ENCODE measurements around the gene MIER2. TPM values are rescaled to one million over a fixed set of nuclear protein-coding genes. Genes with fewer than 3 reads are reported as not detected.

Gene MIER2
- total RNA-seq, 2 donors from 2014 or later = 18.8 to 25.3 TPM

DNA sequence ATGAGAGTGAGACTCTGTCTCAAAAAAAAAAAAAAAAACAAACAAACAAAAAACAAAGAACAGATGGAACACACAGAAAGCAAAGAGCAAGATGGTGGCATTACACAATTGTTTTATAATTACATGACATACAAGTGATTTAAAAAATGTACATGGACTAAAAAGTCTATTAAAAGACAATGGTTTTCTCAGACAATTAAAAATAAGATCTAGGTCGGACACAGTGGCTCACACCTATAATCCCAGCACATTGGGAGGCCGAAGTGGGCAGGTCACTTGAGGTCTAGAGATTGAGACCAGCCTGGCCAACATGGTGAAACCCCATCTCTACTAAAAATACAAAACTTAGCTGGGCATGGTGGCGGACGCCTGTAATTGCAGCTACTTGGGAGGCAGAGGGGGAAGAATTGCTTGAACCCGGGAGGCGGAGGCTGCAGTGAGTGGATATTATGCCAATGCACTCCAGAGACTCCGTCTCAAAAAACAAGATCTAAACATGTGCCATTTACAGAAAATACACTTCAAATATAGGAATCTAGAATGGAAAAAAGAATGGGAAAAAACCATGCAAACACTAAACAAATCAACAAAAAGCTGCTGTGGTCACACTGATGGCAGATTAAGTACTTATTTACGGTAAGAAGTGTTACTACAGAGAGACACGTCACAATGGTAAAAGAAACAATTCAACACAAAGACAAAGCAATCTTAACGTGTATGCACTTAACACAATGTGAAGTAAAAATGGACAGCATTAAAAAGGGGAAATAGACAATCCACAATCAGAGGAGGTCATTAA, 26.7 kb downstream of the MIER2 start:
- intact Hi-C loops (cut with DNase I) = no loop called here
- peak; percentile 62 for DNase-seq (ENCODE audit: low spot score)

DNA sequence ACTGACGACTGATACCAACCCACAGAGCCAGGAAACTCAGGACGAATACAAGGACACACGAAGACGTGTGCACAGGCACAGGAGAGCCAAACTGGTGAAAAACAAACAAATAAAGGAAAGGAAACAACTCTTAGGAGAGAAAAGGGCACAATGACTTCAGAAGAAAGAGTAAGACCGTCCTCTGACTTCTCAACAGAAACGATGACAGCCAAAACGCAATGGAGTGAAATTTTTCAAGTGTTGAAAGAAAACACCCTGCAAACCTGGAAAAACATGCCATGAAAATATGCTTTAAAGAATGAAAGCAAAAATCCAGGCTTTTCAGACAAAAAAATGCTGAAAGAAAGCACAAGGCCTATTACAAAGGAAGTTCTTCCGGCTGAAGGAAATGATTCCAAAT, 28.8 kb downstream of the MIER2 start:
- intact Hi-C loops (cut with DNase I) = no loop called here

DNA sequence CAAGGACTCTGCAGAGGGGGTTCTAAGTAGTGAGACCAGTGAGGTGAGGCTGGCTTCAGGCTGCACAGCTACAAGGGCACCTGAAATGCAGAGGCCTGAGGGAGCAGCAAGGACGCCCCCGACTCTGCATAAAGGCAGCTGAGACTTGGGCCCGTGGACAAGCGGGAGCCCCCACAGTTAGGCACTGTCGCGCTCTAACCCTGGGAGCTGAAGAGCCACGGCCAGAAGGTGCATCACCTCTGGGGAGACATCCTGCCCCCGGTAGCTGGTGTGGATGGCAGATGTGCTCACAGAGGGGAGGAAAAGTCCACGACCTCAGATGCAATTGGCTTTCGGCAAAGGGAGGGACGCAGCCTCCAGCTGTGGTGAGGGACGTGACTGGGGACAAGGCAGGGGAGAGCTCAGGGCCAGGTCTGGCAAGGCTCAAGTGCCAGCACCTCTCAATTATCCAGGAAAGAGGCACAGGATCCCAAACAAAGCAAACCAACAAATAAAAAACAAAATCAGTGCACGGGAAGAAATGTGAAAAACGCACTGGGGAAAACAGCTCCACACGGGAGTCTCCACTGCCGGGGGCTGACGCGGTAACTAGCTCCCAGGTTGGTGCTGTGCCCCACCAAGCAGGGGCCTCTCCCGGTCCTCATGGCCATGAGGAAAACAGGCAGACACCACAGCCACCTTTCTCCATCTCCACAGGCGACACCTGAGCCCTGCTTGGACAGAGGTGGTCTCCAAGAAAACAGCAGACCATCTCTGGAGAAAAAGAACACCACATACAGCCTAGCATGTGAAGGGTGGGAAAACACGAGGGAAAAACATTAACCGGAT, 30.4 kb downstream of the MIER2 start:
- peak; percentile 74 for DNase-seq (ENCODE audit: low spot score)

More for the DNA sequence above, 28.8 kb downstream of the MIER2 start:
- peak; percentile 2 for DNase-seq (ENCODE audit: low spot score)

DNA sequence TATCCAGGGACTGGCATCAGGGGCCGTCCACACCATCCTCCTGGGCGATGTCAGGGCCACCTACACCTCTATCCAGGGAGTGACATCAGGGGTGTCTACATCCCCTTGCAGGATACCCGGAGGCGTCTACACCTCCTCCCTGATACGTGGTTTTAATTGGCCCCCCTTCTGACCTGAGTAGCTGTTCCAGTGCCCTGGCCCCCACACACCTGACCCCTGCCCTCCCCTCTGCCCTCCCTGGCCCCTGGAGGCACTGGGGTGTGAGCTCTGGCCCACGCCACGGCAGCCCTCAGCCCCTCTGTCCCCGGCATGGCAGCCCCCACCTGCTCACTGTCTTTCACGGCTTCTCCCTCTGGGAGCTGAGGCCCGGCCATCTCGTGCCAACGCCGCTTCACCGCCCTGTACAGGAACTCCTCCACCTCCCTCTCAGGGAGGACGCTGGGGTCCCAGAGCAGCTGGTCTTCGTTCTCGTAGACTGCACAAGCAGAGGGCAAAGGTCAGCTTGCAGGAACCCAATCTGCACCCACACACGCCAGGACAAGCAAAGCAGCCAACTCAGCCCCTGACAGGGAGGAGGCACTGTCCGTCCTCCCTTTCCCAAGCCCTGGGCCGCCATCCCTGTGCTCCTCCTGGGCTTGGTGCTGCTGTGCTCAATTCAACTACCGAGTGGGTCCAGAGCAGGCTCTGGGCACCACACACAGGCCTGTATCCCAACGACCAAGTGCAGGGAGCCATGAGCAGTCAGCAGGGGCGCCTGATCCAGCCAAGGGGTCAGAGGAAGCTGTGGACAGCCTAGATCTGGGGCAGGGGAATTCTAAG, 31.2 kb downstream of the MIER2 start:
- intact Hi-C loops (cut with DNase I) = no loop called here
- peak; percentile 80 for DNase-seq (ENCODE audit: low spot score)

More for the DNA sequence above, 30.4 kb downstream of the MIER2 start:
- intact Hi-C loops (cut with DNase I) = no loop called here

DNA sequence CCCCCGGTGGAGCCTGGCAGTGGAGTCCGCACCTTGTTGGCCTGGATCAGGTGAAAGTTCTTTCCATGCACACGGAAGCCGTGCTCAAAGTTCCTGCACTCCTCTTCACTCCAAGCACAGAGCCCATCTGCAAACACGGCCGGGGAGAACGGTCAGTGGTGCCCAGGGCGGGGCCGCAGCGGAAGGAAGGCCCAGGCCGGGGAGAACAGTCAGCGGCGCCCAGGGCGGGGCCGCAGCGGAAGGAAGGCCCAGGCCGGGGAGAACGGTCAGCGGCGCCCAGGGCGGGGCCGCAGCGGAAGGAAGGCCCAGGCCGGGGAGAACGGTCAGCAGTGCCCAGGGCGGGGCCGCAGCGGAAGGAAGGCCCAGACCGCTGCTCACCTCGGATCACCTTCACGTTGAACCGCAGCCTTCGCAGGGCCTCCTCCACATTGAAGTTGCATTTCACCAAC, 32.8 kb downstream of the MIER2 start:
- DNase-seq (ENCODE audit: low spot score) = peak; percentile 75
- intact Hi-C loops (cut with DNase I) = no loop called here

DNA sequence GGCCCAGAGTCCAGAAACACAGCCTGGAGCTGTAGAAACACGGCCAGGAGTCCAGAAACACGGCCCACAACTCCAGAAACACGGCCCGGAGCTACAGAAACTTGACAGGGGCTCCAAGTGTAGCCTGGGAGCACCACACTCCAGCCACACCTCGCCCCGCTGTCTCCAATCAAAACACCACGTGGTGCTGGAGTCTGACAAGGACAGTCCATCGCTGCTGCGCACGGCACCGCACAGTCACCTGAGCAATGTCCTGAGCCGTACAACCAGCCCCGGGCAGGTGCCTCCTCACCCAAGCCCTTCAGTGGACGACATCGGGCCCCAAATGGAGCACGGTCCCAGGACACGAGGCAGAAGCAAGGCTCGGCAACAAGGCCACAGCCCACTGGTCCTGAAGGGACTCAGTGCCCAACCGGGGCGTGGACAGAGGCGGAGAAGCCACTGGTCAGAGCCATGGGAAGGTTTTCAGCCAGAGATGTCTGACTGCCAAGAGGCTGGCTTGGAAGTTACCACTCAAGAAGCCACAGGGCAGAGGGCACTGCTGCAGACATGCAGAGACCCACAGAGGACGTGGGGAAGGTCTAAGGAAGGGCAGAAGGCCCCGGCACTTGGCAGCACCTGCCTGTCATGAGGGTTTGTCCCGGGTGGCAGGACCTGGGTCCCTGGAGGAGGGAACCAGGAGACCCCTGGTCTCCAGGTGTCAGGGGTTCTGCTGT, 33.7 kb downstream of the MIER2 start:
- peak; percentile 75 for DNase-seq (ENCODE audit: low spot score)
- intact Hi-C loops (cut with DNase I) = no loop called here

DNA sequence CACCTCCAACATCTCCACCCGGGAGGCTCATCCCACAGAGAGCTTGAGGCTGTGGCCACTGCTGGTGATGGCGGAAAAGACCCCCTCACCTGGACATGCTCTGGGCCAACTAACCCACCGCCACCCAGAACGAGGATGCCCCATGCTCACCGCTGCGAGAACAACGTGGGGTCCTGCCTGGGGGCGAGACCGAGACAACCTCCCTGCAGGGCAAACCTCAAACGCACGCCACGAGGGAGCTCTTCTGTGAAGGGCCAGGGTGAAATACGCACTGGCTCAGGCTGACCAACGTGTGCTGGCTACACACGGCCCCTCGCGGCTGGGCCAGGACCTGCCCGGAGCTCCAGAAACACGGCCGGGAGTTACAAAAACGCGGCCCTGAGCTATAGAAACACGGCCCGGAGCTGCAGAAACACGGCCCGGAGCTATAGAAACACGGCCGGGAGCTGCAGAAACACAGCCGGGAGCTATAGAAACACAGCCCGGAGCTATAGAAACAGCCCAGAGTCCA, 34.4 kb downstream of the MIER2 start:
- peak; percentile 64 for DNase-seq (ENCODE audit: low spot score)
- intact Hi-C loops (cut with DNase I) = no loop called here

DNA sequence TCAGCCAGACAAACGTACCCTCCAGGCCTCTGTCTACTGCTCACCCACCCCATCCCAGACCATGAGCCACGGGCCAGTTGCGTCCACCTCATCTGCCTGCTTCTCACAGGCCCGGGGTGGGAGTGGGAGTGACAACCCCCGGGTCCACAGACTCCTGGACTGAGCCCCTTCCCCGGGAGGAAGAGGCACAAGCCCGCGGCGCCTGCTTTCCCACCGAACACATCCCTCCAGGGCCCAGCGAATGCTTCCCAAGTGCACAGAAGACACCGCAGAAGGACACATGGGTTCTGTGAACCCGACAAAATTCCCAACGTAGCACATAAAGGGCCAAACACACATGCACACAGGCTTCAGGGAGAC, 35.4 kb downstream of the MIER2 start:
- intact Hi-C loops (cut with DNase I) = no loop called here
- peak; percentile 68 for DNase-seq (ENCODE audit: low spot score)

DNA sequence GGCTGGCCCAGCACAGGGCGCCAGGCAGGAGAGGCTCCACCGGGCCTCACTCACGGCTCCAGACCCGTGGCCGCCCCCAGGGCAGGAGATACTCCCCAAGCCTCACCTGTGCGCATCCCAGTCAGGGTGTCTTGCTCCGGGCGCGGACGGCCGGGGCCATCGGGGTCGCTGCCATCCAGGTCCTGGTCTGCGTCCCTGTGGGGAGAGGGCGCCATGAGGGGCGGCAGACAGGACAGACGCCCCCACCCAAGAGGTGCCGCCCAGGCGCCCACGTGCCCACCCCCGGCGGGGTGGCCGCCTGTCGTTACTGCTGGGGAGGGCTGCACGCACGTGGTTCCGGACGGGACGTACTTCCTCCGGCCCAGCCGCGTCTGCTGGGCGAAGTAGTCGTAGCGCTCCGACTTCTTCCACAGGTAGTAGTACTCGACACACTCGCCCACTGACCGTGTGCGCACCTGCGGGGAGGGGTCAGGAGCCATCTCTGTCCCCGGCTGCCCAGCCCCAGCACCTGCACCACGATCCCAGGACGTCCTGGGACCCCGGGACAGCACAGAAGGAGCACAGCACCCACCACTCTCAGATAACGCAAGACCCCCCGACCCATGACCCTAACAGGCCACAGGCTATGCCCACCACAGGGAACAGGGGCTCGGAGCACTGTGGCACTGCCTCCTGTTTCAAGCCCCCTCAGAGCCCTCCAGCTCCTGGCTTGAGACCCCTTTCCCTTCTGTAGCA, 36.0 kb downstream of the MIER2 start:
- peak; percentile 79 for DNase-seq (ENCODE audit: low spot score)
- intact Hi-C loops (cut with DNase I) = no loop called here

DNA sequence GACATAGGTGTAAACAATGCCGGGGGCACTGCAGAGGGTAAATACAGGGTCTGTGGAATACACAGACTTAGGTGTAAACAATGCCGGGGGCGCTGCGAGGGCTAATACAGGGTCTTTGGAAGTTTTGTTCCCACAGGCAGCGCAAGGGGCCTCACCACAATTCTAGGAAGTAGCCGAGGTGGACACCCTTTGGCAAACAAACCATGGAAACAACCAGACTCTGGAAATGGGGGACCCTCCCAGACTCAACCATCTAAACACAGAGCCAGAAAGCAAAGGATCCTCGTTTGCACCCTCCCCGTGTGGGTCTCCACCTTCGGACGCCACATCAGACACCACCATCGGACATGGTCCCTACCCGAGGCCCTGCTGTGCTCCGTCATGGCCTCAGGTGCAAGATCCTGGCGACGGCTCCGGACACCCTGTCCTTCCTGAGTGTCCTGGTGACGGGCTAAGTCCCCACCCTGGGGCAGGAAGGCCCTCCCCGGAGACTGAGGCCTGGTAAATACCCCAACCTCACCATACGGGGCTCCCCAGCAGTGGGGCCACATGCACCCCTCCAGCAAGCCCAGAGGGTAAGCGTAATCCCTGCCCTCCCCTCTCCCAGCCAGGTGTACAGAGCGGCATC, 36.7 kb downstream of the MIER2 start:
- peak; percentile 70 for DNase-seq (ENCODE audit: low spot score)
- intact Hi-C loops (cut with DNase I) = no loop called here

DNA sequence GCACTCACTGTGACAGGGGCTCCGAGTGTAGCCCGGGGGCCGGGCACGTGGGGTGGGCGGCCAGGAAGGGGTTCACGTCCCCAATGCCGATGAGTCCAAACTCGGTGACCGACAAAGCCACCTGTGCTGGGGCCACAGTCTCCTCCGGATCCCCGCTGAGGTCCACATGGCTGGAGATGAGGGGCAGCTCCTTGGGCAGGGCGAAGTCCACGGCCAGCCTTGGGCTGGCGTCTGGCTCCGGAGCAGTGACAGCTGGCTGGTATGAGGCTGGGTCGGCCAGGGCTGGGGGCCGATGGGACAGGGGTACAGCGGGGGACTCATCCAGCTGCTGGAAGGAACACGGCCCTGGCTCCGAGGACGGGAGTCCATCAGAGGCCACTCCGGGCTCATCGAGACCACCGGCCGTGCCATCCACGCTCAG, 37.5 kb downstream of the MIER2 start:
- intact Hi-C loops (cut with DNase I) = no loop called here
- peak; percentile 77 for DNase-seq (ENCODE audit: low spot score)

DNA sequence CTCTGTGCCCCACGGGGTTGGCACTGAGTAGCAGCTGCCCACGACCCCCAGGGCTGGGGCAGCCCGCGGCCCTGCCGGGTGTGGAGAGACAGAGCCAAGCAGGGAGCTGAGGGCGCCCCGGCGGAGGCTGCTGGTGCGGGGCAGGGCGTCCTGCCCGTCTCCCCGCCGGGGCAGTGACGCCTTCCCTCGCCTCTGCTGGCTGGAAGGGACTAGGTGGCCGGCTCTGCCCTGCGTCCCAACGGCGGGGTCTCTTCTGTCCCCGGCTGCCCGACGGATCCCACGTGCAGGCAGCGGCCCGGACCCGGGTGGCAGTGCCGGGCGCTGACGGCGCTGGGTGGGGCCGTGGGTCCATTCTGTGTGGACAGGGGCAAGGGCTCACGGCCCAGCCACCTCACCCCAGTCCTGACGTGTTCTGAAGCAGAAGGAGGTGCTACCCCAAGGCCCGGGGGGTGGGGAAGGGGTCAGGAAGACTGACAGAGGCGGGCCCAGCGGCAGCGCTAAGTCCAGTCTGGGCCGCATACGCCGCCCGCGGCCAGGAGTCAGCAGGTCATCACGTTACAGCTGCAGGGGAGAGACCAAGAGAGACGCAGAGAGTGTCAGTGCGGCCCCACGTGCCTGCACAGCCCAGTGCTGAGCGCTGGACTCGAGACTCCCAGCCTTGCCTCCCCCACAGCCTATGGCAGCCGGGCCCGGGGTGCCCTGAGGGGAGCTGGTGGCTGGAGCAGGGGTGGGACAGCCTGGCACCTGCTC, 38.3 kb downstream of the MIER2 start:
- intact Hi-C loops (cut with DNase I) = no loop called here
- peak; percentile 76 for DNase-seq (ENCODE audit: low spot score)

DNA sequence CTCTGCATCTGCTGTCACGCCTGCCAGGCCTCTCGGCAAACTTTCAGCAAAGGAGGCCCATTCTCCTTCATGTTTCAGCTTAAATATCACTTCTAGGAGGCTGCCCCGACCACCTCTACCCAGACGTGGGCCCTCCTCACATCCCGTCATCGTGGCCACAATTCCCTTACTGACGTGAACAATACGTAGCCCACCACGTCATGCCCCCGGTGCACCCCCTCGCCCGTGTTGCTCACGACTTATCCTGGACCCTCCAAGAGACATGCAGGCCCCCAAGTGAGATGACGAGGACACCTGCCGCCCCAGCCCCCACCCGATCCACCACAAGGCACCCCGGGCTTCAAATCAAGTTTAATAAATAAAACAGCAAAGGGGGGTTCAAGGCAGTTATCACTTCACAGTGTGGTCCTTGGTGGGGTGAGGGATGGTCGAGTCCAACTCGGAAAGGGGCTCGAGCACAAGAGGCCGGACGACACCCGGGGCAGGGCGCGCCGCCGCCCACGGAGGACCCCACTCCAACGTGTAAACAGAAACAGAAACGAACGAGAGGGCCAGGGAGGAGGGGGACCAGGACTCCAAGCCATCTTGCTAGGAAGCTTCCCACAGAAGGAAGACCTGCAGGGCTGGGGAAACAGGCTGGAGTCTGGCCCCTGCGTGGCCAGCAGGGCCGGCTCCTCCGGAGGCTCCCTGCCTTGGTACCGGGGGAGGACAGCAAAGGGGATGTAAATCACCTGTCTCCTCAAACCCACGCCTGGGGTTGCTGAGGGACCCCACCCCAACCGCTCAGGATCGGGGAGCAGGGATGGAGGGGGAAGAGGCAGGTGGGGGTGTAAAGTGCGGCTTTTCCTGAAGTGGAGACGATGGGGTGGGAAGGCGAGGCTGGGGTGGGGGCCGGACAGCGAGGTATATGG, 39.1 kb downstream of the MIER2 start:
- peak; percentile 77 for DNase-seq (ENCODE audit: low spot score)

DNA sequence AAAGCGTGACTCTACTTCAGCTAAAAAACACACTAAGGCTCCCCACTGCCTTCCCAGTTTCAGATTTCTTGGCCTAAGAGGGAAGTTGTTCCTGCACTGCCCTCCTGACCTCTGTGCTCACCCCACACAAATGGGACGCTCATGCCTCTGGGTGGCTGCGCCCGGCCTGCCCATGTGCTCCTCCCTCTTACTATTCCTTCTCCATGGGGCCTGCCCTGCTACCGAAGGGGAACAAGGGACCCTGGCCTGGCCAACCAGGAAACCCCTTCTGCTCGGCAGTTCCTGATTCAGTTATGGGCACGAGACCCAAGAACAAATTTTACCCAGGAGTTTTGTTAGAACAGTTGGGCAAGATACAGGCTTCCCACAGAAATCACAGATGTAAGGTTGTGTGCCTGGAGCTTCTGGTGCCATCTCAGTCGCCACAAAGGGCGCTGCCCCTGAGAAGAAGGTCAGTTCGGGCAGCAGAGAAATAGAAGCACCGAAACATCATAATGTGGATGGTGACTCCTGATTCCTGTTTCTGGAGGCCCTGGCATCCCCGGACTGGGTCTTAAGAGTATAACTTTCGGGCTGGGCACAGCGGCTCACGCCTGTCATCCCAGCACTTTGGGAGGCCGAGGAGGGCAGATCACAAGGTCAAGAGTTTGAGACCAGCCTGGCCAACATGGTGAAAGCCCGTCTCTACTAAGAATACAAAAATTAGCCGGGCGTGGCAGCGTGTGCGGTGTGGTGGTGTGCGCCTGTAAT, 47.9 kb downstream of the MIER2 start:
- intact Hi-C loops (cut with DNase I) = no loop called here
- DNase-seq (ENCODE audit: low spot score) = peak; percentile 87

More for the DNA sequence above, 39.1 kb downstream of the MIER2 start:
- intact Hi-C loops (cut with DNase I) = no loop called here

DNA sequence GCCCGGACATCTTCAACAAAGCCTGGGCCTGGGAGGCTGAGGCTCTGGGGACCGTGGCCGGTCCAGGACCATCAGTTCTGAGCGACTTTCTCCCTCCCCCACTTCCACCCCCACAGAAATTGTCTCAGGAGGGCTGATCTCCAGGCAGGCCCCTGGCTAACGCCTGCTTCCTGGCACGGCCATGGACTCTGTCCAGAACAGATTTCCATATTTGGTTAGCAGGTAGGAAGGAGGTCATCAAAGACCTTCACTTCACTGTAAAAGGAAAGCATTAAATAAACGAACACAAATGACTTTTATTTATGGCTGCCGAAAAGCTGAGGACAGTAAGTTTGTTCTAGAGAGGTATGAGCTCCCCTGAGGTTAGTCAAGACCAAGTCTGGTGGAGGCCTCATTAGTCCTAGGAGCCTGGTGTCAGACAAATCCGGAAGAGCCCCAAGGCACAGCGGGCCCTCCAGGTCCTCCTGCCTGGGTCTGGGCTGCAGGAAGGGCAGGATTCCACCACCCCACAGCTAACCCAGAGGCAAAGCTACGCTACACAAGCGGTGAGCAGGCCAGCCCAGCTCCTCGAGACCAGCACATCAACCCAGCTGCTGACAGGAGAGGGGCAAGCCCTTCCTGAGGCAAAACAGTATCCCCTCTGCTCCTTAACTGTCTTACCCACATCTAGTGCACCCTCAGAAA, 48.8 kb downstream of the MIER2 start:
- peak; percentile 54 for DNase-seq (ENCODE audit: low spot score)
- intact Hi-C loops (cut with DNase I) = no loop called here

Data from posterior vena cava (tissue), 2 donors.